ENCODE data around the gene BMP6.
"Not testable (repeated sequence)": the region's sequence is repeated elsewhere in the genome, so short reads cannot be mapped to it uniquely, and the experiment has no call there.

Gene BMP6

GRCh38 chr6:7893342-7893741 is 167.4 kb downstream of the BMP6 start:
- no peak overlapping the region for H3K27ac ChIP-seq

GRCh38 chr6:7894262-7895124 is 168.6 kb downstream of the BMP6 start:
- no peak for TF ChIP-seq CTCF (IDR thresholded peaks at IDR 0.05)
- Histone ChIP-seq H3K4me1 (ENCODE audit: control insufficient read depth in 1 of 2, insufficient read depth in 1 of 2, low read depth in 1 of 2, low read length in 1 of 2) (no peaks in the 10 kb centered on the region), H3K27me3 (no peaks in the 10 kb centered on the region), H3K9me3 (no peaks in the 10 kb centered on the region), H3K27ac (no peak overlapping the region), H3K4me3 (ENCODE audit: low read depth in 1 of 2, low read length in 1 of 2) (no peak overlapping the region), H3K36me3 (peaks cover 55% of the 10 kb centered on the region)

More at GRCh38 chr6:7893342-7893741, 167.4 kb downstream of the BMP6 start:
- peaks cover 58% of the 10 kb centered on the region for H3K36me3 ChIP-seq
- H3K4me3 ChIP-seq (ENCODE audit: low read depth in 1 of 2, low read length in 1 of 2), result no peak overlapping the region
- H3K4me1 ChIP-seq (ENCODE audit: control insufficient read depth in 1 of 2, insufficient read depth in 1 of 2, low read depth in 1 of 2, low read length in 1 of 2), result no peaks in the 10 kb centered on the region
- H3K9me3 ChIP-seq, result no peaks in the 10 kb centered on the region
- no peak for TF ChIP-seq CTCF (IDR thresholded peaks at IDR 0.05)
- H3K27me3 ChIP-seq, result no peaks in the 10 kb centered on the region

- Histone ChIP-seq H3K4me1 (ENCODE audit: control insufficient read depth in 1 of 2, insufficient read depth in 1 of 2, low read depth in 1 of 2, low read length in 1 of 2) (no peaks in the 10 kb centered on the region), H3K36me3 (peaks cover 51% of the 10 kb centered on the region)
- TF ChIP-seq CTCF (IDR thresholded peaks at IDR 0.05), result no peak
These were observed 169.2 kb downstream of the BMP6 start for GRCh38 chr6:7895125-7895423.

GRCh38 chr6:7896465-7896987 is 170.6 kb downstream of the BMP6 start:
- no peak overlapping the region for H3K27ac ChIP-seq
- no peak for TF ChIP-seq CTCF (IDR thresholded peaks at IDR 0.05)
- H3K9me3 ChIP-seq, result no peaks in the 10 kb centered on the region
- no peaks in the 10 kb centered on the region for H3K4me1 ChIP-seq (ENCODE audit: control insufficient read depth in 1 of 2, insufficient read depth in 1 of 2, low read depth in 1 of 2, low read length in 1 of 2)
- no peaks in the 10 kb centered on the region for H3K27me3 ChIP-seq
- no peak overlapping the region for H3K4me3 ChIP-seq (ENCODE audit: low read depth in 1 of 2, low read length in 1 of 2)
- peaks cover 38% of the 10 kb centered on the region for H3K36me3 ChIP-seq

More at GRCh38 chr6:7895125-7895423, 169.2 kb downstream of the BMP6 start:
- Histone ChIP-seq H3K9me3 (no peaks in the 10 kb centered on the region), H3K27ac (no peak overlapping the region), H3K27me3 (no peaks in the 10 kb centered on the region), H3K4me3 (ENCODE audit: low read depth in 1 of 2, low read length in 1 of 2) (no peak overlapping the region)

GRCh38 chr6:7897461-7898192 is 171.7 kb downstream of the BMP6 start:
- no peak overlapping the region for H3K4me3 ChIP-seq (ENCODE audit: low read depth in 1 of 2, low read length in 1 of 2)
- H3K36me3 ChIP-seq, result peaks cover 42% of the 10 kb centered on the region
- H3K27me3 ChIP-seq, result no peaks in the 10 kb centered on the region
- no peak overlapping the region for H3K27ac ChIP-seq
- no peak for TF ChIP-seq CTCF (IDR thresholded peaks at IDR 0.05)
- no peaks in the 10 kb centered on the region for H3K4me1 ChIP-seq (ENCODE audit: control insufficient read depth in 1 of 2, insufficient read depth in 1 of 2, low read depth in 1 of 2, low read length in 1 of 2)
- H3K9me3 ChIP-seq, result no peaks in the 10 kb centered on the region

GRCh38 chr6:7898193-7898586 is 172.3 kb downstream of the BMP6 start:
- H3K27me3 ChIP-seq; H3K27ac ChIP-seq; H3K4me3 ChIP-seq (ENCODE audit: low read depth in 1 of 2, low read length in 1 of 2); H3K4me1 ChIP-seq (ENCODE audit: control insufficient read depth in 1 of 2, insufficient read depth in 1 of 2, low read depth in 1 of 2, low read length in 1 of 2); H3K9me3 ChIP-seq: not testable (repeated sequence)
- H3K36me3 ChIP-seq, result peaks cover 46% of the 10 kb centered on the region
